K562 (cell line): ENCODE measurements around the gene PIK3R1. TPM values are rescaled to one million over a fixed set of nuclear protein-coding genes. Genes with fewer than 3 reads are reported as not detected.

Experiments used
- ARID3A ChIP-seq: IDR thresholded peaks from 2 replicates; pipeline ENCODE4 v1.6.1; 2012; ENCODE audit warnings: low read depth, low read length, improper control_type of control experiment, borderline replicate concordance
- CEBPB ChIP-seq: fragments of 450-650 bp; IDR thresholded peaks from 2 replicates; pipeline ENCODE4 v1.6.1; 2016; ENCODE audit warnings: missing genetic modification characterization, missing compliant biosample characterization
- COPS2 ChIP-seq: fragments of 450-650 bp; conservative IDR thresholded peaks from 2 replicates; pipeline ENCODE4 v1.6.1; 2016; ENCODE audit warnings: mild to moderate bottlenecking, moderate library complexity
- DACH1 ChIP-seq: fragments of 450-650 bp; IDR thresholded peaks from 2 replicates; pipeline ENCODE4 v1.6.1; 2018; ENCODE audit not compliant: partially characterized antibody
- ELK3 ChIP-seq: fragments of 450-650 bp; formaldehyde crosslinking; IDR thresholded peaks from 2 replicates; pipeline ENCODE4 v1.4.0; 2020; ENCODE audit warnings: mild to moderate bottlenecking
- FOXJ2 ChIP-seq: fragments of 200-800 bp; sonication (Bioruptor generic); IDR thresholded peaks from 2 replicates; pipeline ENCODE4 v1.6.1; 2016; ENCODE audit warnings: missing genetic modification characterization, missing compliant biosample characterization
- FOXP1 ChIP-seq: sonication (generic); formaldehyde crosslinking; IDR thresholded peaks from 2 replicates; pipeline ENCODE4 v1.8.0; 2022; ENCODE audit warnings: mild to moderate bottlenecking, missing genetic modification reagents
- GABPB2 ChIP-seq: fragments of 250-450 bp; sonication (Bioruptor Pico); conservative IDR thresholded peaks from 2 replicates; pipeline ENCODE4 v1.5.1; 2021; ENCODE audit warnings: mild to moderate bottlenecking
- MAFK ChIP-seq: IDR thresholded peaks from 2 replicates; pipeline ENCODE4 v1.6.1; 2011; ENCODE audit warnings: low read length, improper control_type of control experiment
- MEIS2 ChIP-seq: fragments of 450-650 bp; IDR thresholded peaks from 2 replicates; pipeline ENCODE4 v1.6.1; 2014; ENCODE audit warnings: mild to moderate bottlenecking; ENCODE audit not compliant: partially characterized antibody
- PHF8 ChIP-seq: fragments of 200-600 bp; sonication (generic); IDR thresholded peaks from 2 replicates; pipeline ENCODE4 v1.6.1; 2012; ENCODE audit warnings: mixed run types, mild to moderate bottlenecking, inconsistent platforms, low read length, moderate library complexity, borderline replicate concordance
- TAF1 ChIP-seq: IDR thresholded peaks from 2 replicates; pipeline ENCODE4 v1.6.1; 2011; ENCODE audit warnings: mild to moderate bottlenecking, low read length, moderate library complexity; ENCODE audit not compliant: insufficient read depth, control insufficient read depth, severe bottlenecking; ENCODE audit errors: extremely low read depth
- TOE1 ChIP-seq, 2 experiments: fragments of 450-650 bp in 1 of 2; sonication (generic) in 1 of 2; formaldehyde crosslinking in 1 of 2; IDR thresholded peaks; 2 replicates each; pipeline versions ENCODE4 v1.7.1 to v1.8.0; 2016 to 2022; ENCODE audit warnings: borderline replicate concordance in 2 of 2, mild to moderate bottlenecking in 2 of 2, antibody characterized with exemption in 1 of 2, inconsistent platforms in 1 of 2, low read depth in 1 of 2, missing genetic modification reagents in 1 of 2, moderate library complexity in 1 of 2
- ZKSCAN8 ChIP-seq: fragments of 200-800 bp; sonication (Bioruptor generic); IDR thresholded peaks from 2 replicates; pipeline ENCODE4 v1.6.1; 2016; ENCODE audit warnings: missing genetic modification characterization, missing compliant biosample characterization
- ZNF175 ChIP-seq: fragments of 200-800 bp; sonication (Bioruptor generic); IDR thresholded peaks from 2 replicates; pipeline ENCODE4 v1.6.1; 2016; ENCODE audit warnings: low read depth, mild to moderate bottlenecking, missing genetic modification characterization, missing compliant biosample characterization
- ZNF277 ChIP-seq: fragments of 250-450 bp; sonication (Bioruptor Pico); IDR thresholded peaks from 2 replicates; pipeline ENCODE4 v1.8.0; 2022; ENCODE audit warnings: inconsistent platforms, mild to moderate bottlenecking, moderate library complexity, borderline replicate concordance
- ZNF324 ChIP-seq: fragments of 250-450 bp; sonication (Bioruptor Pico); IDR thresholded peaks from 2 replicates; pipeline ENCODE4 v1.4.0; 2020; ENCODE audit warnings: mild to moderate bottlenecking
- ZNF57 ChIP-seq: fragments of 450-650 bp; formaldehyde crosslinking; IDR thresholded peaks from 2 replicates; pipeline ENCODE4 v1.4.0; 2020; ENCODE audit warnings: mild to moderate bottlenecking, moderate library complexity
- ZNF592 ChIP-seq: fragments of 450-650 bp; IDR thresholded peaks from 2 replicates; pipeline ENCODE4 v1.6.1; 2017; ENCODE audit warnings: antibody characterized with exemption, mild to moderate bottlenecking
- ZNF695 ChIP-seq: fragments of 450-650 bp; formaldehyde crosslinking; IDR thresholded peaks from 2 replicates; pipeline ENCODE4 v1.4.0; 2020; ENCODE audit warnings: mild to moderate bottlenecking, moderate library complexity
- polyA plus RNA-seq, 8 experiments: library from polyadenylated mRNA; depleted of rRNA in 4 of 8; stranded (reverse) in 5 of 8; unstranded in 3 of 8; fragments of >200 nt; fragmentation: Nextera tagmentation in 2 of 8; fragmentation: Illumina TruSeq in 1 of 8; extraction: Ambion mirVana in 2 of 8; extraction: Trizol in 1 of 8; gene quantifications; 2 replicates each; pipeline versions ENCODE4 v1.2.1 to v1.2.3, GENCODE V29; 2011 to 2014; ENCODE audit warnings: inconsistent platforms in 1 of 8, missing spikeins in 1 of 8
- total RNA-seq, 7 experiments: library from RNA; depleted of rRNA in 6 of 7; stranded (reverse); fragments of >200 nt in 6 of 7; fragmentation: Illumina TruSeq in 2 of 7; extraction: Trizol in 2 of 7; gene quantifications; 2 replicates each; pipeline versions ENCODE4 v1.2.1 to v1.2.3, GENCODE V29; 2011 to 2021; ENCODE audit warnings: low replicate concordance in 1 of 7

PIK3R1 gene
- total and polyA plus RNA-seq, 9 of the 15 experiments (the other 6 are each of a cell fraction or from before 2014, with no cell fraction given): 1.1 to 9.7 (median 4.8) TPM

GRCh38 chr5:68290260-68290674 lies 74.7 kb downstream of the PIK3R1 start (continued):
- TF ChIP-seq ZNF277 (CRISPR knock-in tag) (no peak), ZNF592 (peak; percentile 57; the same call in 1 of the 2 replicates), ZNF695 (CRISPR knock-in tag) (no peak), TOE1 (IDR thresholded peaks at IDR 0.05; ENCODE audit: borderline replicate concordance) (no peak), TOE1 (CRISPR knock-in tag; IDR thresholded peaks at IDR 0.05; ENCODE audit: borderline replicate concordance, low read depth) (no peak), ELK3 (CRISPR knock-in tag) (no peak), MEIS2 (no peak), TAF1 (no peak), COPS2 (no peak), ZNF175 (CRISPR knock-in tag) (no peak), ZNF324 (CRISPR knock-in tag) (no peak), MAFK (no peak), ZKSCAN8 (CRISPR knock-in tag) (no peak), FOXJ2 (tag) (0 out of 2 replicates have a peak, but pooled peaks have one; percentile 32), ZNF57 (CRISPR knock-in tag) (no peak), DACH1 (no peak), FOXP1 (CRISPR knock-in tag) (no peak), ARID3A (0 out of 2 replicates have a peak, but pooled peaks have one; percentile 17), GABPB2 (CRISPR knock-in tag) (no peak), CEBPB (0 out of 2 replicates have a peak, but pooled peaks have one; percentile 23), PHF8 (no peak)
